ENCODE data around the gene HOXC12.
A peak's percentile ranks its signal among the peaks of the same experiment; 100 is the strongest.

The HOXC12 gene

GRCh38 chr12:53929527-53929926, 25.2 kb upstream of the HOXC12 start:
- no peak overlapping the region for H3K27ac ChIP-seq
- TF ChIP-seq, protein P1, sequence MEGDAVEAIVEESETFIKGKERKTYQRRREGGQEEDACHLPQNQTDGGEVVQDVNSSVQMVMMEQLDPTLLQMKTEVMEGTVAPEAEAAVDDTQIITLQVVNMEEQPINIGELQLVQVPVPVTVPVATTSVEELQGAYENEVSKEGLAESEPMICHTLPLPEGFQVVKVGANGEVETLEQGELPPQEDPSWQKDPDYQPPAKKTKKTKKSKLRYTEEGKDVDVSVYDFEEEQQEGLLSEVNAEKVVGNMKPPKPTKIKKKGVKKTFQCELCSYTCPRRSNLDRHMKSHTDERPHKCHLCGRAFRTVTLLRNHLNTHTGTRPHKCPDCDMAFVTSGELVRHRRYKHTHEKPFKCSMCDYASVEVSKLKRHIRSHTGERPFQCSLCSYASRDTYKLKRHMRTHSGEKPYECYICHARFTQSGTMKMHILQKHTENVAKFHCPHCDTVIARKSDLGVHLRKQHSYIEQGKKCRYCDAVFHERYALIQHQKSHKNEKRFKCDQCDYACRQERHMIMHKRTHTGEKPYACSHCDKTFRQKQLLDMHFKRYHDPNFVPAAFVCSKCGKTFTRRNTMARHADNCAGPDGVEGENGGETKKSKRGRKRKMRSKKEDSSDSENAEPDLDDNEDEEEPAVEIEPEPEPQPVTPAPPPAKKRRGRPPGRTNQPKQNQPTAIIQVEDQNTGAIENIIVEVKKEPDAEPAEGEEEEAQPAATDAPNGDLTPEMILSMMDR (conservative IDR thresholded peaks at IDR 0.05): no peak
- no peak for TF ChIP-seq ZFX (IDR thresholded peaks at IDR 0.05)

GRCh38 chr12:53930591-53931255, 24.0 kb upstream of the HOXC12 start:
- TF ChIP-seq ZFX (IDR thresholded peaks at IDR 0.05): no peak
- no peak overlapping the region for H3K27ac ChIP-seq

GRCh38 chr12:53931844-53932581, 22.7 kb upstream of the HOXC12 start:
- no peak overlapping the region for H3K27ac ChIP-seq
- TF ChIP-seq ZFX (IDR thresholded peaks at IDR 0.05): no peak
- TF ChIP-seq, protein P1 (conservative IDR thresholded peaks at IDR 0.05): no peak

- no peak overlapping the region for H3K27ac ChIP-seq
- TF ChIP-seq, protein P1 (conservative IDR thresholded peaks at IDR 0.05): no peak
- no peak for TF ChIP-seq ZFX (IDR thresholded peaks at IDR 0.05)
Measured at GRCh38 chr12:53932915-53933314, 21.8 kb upstream of the HOXC12 start.

GRCh38 chr12:53935383-53936341, 19.0 kb upstream of the HOXC12 start:
- TF ChIP-seq ZFX (IDR thresholded peaks at IDR 0.05): no peak
- TF ChIP-seq, protein P1 (conservative IDR thresholded peaks at IDR 0.05): no peak
- no peak overlapping the region for H3K27ac ChIP-seq

DNA sequence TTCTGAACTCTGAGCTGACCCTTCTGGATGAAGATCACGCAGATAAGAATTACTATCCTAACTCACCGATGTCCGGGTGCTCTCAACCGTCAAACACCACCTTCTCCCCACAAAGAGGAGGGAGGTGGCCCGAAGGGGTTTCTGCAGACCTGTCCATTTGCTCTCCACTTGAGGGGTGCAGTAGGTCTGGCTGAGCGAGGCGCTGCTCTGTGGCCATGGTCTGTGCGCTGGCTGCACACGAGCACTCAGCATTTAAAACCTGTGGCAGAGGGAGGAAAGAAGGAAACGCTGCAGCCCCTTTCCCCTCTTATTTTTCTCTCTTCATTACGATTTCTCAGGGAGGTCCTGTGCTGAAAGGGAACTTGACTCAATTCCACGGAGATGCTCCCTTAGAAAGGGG, 17.6 kb upstream of the HOXC12 start:
- TF ChIP-seq ZFX (IDR thresholded peaks at IDR 0.05): no peak
- TF ChIP-seq, protein P1 (conservative IDR thresholded peaks at IDR 0.05): no peak

GRCh38 chr12:53937596-53938325, 16.9 kb upstream of the HOXC12 start:
- TF ChIP-seq, protein P1 (conservative IDR thresholded peaks at IDR 0.05): no peak
- no peak for TF ChIP-seq ZFX (IDR thresholded peaks at IDR 0.05)
- H3K27ac ChIP-seq: peak overlapping the region; percentile 11; the same call in 1 of the 2 replicates

More for the DNA sequence above, 17.6 kb upstream of the HOXC12 start:
- no peak overlapping the region for H3K27ac ChIP-seq
